ENCODE results near the gene RILPL1.
"Not testable (repeated sequence)": the region's sequence is repeated elsewhere in the genome, so short reads cannot be mapped to it uniquely, and the experiment has no call there.

Gene RILPL1, protein sequence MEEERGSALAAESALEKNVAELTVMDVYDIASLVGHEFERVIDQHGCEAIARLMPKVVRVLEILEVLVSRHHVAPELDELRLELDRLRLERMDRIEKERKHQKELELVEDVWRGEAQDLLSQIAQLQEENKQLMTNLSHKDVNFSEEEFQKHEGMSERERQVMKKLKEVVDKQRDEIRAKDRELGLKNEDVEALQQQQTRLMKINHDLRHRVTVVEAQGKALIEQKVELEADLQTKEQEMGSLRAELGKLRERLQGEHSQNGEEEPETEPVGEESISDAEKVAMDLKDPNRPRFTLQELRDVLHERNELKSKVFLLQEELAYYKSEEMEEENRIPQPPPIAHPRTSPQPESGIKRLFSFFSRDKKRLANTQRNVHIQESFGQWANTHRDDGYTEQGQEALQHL

DNA sequence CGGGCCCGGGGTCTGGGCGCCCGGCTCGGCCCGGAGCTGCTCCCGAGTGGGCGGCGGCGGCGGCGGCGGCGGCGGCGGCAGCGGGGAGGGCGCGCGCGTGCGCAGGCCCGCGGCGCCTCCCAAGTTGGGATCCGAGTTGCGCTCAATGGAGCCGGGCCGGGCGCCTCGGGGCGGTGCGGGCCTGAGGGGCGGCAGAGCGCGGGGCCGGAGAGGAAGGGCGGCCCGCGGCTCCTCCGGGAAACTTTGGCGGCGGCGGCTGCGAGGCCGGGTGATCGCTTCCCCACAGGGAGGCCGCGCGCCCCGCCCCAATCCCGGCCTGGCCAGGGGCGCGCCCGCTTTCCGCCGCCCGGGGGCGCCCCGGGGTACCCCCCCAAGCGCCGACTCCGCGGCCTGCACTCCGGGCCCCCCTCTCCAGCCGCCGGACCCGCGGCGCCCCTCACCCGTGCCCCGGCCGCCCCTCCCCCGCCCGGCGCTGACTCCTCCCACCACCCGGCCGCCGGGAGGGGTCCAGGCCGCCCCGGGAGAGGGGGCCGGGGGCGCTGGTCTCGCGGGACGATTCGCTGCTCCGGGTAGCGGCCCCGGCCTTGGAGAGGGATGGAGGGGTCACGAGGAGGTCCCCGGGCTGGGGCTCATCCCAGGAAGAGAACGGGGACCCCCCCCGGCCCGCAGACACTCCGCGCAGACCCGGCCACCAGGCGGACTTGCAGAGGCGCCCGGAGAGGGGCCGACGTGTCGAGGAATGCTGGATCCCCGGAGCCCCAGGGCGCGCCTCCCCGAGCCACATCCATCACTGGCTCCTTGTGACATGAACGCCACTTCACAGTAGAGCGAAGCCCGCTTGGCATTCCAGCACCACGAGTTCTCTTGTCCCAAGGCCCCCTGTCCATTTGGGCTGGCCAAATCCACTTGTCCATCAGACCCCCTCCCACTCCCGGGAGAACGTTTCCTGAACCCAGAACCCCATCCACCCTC, at the start of gene RILPL1:
Gene RILPL1, minus strand, starts transcription at position 48 of the 972 bp plus-strand sequence. CDS start 237 bp downstream, outside the sequence.
- peak; percentile 40 for DNase-seq (ENCODE audit: low read depth)

DNA sequence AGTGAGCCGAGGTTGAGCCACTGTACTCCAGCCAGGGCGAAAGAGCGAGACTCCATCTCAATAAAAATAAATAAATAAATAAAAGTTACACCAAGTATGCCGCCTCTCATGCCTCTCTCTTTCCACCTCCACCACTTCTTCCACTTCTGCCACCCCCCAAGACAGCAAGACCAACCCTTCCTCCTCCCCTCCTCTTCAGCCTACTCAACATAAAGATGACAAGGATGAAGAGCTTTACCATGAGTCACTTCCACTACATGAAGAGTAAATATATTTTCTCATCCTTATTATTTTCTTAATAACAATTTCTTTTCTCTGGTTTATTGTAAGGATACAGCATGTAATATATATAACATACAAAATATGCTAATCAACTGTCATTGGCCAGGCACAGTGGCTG, 47.3 kb upstream of the RILPL1 start:
- no peak for DNase-seq (ENCODE audit: low read depth)

DNA sequence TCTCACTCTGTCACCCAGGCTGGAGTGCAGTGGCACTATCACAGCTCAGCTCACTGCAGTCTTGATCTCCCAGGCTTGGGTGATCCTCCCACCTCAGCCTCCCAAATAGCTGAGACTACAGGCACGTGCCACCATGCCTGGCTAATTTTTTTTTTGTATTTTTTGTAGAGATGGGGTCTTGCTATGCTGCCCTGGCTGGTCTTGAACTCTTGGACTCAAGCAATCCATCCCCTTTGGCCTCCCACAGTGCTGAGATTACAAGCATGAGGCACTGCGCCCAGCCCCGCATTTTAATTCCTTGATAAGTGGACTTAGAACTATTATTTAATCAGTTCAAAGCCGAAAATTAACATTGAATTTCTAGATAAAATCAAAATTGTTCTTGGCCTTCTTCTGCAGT, 45.3 kb upstream of the RILPL1 start:
- not testable (repeated sequence) for DNase-seq (ENCODE audit: low read depth)

DNA sequence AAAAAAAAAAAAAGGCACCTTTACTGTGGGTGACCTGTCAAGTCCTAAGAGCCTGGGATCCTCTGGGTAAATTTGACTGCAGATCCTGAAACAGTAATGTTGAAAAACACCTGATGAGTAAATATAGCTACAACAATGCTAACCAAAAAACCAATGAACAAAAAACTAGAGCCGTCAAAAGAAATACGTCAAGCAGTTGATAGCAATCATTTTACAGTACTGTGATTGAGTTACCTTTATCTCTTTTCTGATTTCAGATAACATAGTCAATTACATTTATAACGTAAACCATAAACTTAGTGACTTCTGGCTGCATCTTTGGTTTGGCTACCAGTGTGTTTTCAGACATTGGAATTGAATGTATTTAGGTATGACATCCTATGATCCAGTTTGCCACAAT, 44.7 kb upstream of the RILPL1 start:
- DNase-seq (ENCODE audit: low read depth) = no peak

DNA sequence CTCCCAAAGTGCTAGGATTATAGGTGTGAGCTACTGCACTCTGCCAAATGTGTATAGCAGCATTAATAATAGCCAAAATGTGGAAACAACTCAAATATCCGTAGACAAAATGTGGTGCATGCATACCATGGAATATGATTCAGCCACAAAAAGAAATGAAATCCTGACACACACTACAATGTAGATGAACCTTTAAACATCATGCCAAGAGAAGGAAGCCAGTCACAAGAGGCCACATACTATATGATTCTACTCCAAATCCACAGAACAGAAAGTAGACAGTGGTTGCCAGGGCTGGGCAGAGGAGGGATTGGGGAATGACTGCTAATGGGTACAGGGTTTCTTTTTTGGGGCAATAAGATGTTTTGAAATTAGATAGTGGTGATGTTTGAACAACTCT, 43.1 kb upstream of the RILPL1 start:
- no peak for DNase-seq (ENCODE audit: low read depth)

DNA sequence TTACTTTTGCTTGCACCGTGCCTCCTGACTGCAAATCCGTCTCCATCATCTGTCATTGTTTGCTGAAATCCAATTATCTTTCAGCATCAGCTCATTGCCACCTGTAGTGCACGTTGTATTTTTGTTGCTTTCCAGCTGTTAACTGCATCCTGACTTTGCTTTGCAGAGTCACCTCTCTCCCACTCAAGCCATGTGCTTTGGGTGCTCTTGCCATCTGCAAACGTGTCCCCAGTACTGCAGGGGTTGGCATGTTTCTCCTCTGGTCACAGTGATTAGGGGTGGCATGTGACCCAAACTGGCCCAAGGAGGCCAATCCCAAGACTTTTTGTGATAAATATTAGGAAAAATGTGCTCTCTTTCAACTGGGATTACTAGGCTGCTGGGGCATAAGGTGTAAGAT, 40.4 kb upstream of the RILPL1 start:
- no peak for DNase-seq (ENCODE audit: low read depth)

DNA sequence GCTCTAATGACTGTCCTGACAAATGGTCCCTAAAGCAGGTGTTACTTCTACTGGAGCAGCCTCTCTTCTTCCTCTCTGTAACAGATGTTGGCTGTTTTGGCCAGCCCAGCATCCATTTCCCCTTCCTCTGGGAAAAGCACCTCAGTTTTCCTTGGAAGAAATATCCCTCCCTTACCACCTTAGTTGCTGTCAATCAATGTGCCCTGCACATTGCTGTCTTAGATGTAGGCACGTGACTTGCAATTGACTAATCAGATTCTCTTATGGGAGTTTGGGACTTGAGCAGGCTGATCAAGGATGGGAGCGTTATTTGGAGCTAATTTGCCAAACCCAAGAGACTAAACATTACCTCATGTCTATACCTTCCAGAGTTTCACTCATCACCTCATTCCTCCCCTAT, 38.9 kb upstream of the RILPL1 start:
- no peak for DNase-seq (ENCODE audit: low read depth)

DNA sequence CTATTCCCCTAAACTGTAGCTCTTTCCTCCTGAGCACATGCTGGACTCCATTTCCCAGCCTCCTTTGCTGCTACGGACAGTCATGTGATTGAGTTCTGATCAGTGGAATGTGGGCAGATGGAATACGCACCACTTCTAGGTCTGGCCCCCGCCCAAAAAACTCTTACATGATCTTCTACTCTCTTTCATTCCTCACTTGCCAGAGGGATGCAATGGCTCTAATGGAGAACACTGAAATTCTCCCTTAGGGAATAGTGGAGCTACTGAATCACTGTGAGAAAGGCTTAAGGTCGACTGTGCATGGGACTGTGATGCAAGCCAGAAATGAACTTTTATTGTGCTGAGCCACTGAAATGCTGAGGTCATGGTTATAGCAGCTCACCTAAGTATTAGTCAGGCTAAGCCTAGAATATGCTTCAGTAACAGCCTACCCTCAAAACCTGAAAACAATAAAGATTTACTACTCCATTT, 37.9 kb upstream of the RILPL1 start:
- DNase-seq (ENCODE audit: low read depth) = no peak

DNA sequence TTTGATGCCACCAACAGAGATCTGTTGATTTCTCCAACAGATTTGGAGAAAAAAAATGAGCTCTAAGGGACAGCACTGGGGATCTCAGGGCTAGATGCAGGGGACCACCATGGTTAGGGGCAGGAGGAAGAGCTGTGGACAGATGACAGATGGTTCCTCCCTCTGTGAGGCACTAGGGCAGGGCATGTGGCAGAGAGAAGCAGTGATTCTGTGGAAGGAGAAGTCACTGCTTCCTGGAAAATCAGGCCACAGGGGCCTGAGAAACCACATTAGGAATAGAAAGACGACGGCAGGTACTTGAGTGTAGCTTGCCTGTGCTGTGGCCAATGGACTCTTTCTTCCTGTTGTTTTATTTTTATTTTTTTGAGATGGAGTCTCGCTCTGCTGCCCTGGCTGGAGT, 25.9 kb upstream of the RILPL1 start:
- DNase-seq (ENCODE audit: low read depth) = no peak

DNA sequence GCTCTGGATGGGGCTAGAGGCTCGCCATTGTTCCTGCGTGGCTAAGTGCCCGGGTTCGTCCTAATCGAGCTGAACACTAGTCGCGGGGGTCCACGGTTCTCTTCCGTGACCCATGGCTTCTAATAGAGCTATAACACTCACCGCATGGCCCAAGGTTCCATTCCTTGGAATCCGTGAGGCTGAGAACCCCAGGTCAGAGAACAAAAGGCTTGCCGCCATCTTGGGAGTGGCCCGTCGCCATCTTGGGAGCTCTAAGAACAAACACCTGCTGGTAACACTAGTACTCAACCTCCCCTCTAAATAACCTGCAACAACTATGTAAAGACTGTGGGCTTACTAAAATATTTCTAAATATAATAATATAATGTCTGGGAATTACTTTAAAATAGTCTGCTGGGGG, 25.0 kb upstream of the RILPL1 start:
- not testable (repeated sequence) for DNase-seq (ENCODE audit: low read depth)

DNA sequence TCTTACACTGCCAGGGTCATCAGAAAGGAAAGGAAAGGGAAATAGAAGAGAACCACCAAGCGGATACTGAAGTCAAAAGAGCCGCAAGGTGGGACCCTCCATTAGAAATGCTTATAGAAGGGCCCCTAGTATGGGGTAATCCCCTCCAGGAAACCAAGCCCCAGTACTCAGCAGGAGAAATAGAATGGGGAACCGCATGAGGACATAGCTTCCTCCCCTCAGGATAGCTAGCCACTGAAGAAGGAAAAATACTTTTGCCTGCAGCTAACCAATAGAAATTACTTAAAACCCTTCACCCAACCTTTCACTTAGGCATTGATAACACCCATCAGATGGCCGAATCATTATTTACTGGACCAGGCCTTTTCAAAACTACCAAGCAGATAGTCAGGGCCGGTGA, 21.3 kb upstream of the RILPL1 start:
- DNase-seq (ENCODE audit: low read depth) = not testable (repeated sequence)

DNA sequence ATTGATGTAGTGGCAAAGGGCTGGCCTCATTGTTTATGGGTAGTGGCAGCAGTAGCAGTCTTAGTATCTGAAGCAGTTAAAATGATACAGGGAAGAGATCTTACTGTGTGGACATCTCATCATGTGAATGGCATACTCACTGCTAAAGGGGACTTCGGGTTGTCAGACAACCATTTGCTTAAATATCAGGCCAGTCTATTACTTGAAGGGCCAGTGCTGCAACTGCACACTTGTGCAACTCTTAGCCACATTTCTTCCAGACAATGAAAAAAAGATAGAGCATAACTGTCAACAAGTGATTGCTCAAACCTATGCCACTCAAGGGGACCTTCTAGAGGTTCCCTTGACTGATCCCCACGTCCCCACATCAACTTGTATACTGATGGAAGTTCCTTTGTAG, 20.6 kb upstream of the RILPL1 start:
- not testable (repeated sequence) for DNase-seq (ENCODE audit: low read depth)

DNA sequence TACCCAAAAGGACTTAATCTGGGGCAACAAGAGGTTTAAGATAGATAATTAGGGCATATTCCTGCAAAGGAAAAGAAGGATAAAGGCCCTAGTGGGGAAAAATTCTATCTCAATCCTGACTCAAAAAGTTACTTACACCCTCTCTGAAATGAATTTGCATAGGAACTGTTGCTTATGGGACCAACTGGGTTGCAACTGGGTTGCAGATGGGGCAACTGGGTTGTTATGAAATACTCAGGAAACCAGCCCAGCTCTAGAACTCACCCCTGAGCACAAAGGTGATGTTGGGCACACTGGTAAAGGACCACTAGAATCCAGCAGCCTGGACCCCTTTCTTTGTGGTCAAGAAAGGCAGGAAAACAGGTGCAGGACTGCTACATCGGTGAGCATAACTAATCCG, 17.2 kb upstream of the RILPL1 start:
- no peak for DNase-seq (ENCODE audit: low read depth)

DNA sequence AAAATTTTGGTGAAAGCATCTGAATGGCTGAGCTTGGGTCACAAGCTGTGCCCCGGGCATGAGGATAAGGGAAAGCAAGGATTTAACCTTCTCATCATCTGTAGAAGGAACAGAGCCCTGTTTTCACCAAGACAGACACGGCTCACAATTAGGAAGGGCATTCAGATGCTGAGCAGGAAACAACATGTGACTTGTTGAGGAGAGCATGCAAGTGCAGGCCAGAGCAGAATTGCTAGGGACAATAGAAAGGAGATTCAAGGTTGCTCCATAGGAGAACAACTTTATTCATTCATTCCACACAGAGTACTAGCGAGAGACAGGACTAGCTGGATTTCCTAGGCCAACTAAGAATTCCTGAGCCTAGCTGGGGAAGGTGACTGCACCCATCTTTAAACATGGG, 14.6 kb upstream of the RILPL1 start:
- DNase-seq (ENCODE audit: low read depth) = no peak

DNA sequence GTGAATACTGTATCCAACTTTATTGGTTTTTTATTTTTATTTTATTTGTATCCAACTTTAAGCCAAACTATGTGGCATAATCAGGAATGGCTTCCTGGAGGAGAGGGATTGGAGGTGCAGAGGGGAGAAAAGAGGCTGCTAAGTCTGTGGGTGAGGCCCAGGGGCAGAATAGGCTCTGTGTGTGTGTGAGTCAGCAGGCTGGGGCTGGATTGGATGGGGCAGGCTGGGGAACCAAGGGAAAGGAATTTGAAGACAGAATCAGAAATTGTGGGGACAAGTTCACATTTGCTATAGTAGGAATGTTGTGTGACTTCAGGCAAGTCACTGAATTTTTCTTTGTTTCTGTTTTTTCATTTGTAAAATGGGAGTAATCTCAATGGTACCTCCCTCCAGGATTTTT, 12.8 kb upstream of the RILPL1 start:
- no peak for DNase-seq (ENCODE audit: low read depth)

DNA sequence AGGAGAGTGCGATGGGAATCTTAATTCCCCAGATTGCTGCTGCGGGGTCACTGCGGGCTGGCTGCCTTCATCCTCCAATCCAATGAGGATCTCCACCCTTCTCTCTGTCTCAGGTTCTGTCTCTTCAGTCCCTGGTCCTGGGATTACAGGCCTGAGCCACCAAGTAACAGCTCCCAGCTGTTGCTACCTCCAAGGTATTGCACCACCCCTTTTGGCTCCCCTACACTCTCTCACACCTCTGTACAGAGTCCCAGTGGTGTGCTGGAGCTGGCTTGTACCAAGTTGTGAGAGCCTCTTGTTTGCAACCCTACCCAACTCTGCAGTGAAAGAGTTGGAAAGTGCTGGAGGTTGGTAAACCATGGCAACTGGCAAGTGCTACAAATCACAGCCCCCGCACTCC, 10.0 kb upstream of the RILPL1 start:
- DNase-seq (ENCODE audit: low read depth) = no peak

DNA sequence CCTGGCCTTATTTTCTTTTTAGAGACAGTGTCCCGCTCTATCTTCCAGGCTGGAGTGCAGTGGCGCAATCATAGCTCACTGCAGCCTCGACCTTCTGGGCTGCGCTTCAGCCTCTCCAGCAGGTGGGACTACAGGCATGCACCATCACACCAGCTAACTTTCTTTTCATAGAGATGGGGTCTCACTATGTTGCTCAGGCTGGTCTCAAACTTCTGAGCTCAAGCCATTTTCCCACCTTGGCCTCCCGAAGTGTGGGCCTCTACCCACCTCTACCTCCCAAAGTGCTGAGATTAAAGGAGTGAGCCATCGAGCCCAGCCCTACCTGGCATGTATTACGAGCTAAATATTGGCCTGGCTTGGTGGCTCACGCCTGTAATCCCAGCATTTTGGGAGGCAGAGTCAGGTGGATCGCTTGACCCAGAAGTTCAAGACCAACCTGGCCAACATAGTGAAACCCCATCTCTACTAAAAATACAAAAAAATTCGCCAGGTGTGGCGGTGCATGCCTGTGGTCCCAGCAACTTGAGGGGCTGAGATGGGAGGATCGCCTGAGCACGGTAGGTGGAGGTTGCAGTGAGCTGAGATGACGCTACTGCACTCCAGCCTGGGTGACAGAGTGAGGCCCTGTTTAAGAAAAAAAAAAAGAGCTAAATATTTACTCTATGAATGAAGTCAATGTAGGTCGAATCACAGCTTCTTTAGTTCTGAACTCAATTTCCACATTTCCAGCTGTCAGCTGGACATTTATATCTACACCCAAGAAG, 7.6 kb upstream of the RILPL1 start:
- DNase-seq (ENCODE audit: low read depth) = no peak

DNA sequence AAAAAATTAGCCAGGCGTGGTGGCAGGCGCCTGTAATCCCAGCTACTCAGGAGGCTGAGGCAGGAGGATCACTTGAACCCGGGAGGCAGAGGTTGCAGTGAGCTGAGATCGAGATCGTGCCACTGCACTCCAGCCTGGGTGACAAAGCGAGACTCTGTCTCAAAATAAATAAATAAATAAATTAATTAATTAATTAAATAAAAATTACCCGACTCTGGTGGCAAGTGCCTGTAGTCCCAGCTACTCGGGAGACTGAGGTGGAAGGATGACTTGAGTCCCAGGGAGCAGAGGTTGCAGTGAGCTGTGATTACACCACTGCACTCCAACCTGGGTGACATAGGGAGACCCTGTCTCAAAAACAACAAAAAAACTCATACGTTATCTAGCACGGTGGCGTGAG, 2.4 kb upstream of the RILPL1 start:
- DNase-seq (ENCODE audit: low read depth) = not testable (repeated sequence)

DNA sequence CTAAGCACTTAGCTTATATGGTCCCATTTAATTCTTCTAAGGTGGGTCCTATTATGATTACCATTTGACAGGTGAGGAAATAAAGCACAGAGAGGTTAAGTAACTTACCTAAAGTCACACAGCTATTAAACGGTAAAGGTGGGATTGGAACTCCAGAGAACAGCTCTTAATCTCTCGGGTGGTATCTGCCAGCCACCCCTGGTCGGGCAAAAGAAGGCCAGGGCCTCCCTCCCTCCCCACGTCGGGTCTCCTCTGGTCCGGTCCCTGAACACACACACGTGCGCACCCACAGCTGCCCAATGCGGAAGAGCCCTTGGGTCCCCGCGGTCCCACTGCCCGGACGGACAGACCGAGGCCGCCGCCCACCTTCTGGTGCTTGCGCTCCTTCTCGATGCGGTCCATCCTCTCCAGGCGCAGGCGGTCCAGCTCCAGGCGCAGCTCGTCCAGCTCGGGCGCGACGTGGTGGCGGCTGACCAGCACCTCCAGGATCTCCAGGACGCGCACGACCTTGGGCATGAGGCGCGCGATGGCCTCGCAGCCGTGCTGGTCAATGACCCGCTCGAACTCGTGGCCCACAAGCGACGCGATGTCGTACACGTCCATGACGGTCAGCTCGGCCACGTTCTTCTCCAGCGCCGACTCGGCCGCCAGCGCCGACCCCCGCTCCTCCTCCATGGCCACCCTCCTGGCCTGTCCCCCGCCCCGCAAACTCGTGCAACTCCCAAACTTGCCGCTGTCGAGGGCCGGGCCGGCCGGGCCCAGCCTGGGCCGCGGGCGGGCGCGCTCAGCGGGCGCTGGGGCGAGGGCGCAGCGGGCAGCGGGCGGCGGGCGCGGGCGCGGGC, 490 bp downstream of the RILPL1 start:
- peak; percentile 2 for DNase-seq (ENCODE audit: low read depth)

DNA sequence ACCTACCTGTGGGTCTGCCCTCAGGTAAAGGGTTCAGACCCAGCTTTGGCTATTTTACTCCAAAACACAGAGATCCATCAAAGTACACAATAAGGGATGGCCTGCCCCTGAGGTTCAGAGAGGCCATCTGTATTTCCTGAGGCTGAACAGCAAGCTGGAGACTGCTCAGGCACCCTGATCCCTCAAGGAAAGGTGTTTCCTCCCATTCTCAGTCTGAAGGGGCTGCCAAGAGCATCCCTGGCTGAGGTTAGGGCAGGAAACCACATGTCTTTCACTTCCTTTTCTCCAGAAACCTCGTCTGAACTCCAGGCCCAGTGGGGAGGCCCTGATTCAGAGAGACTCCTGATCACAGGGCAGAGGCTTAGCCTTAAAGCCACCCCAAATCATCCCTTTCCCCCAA, 1.5 kb downstream of the RILPL1 start:
- DNase-seq (ENCODE audit: low read depth) = no peak

DNA sequence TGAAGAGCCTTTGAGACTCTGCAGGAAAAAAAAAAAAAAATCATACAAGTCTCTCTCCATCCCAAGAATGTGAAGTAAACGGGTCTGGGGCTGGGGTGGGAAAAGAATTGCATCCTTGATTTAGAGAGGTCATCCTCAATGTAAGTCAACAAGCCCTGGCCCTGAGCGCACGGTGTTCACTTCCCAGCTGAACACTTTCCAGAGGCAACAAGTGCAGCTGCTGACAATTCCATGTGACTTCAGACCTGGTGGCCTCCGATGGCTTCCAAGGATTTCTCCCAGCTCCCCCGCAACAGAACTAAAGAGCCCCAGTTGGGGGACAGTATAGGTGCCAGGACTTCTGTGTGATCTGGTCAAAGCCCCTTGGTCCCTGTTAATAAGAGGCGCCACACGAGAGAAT, 2.4 kb downstream of the RILPL1 start:
- no peak for DNase-seq (ENCODE audit: low read depth)
